22Rv1 (cell line): Measurements from ENCODE around the gene PRR15L.

Experiments used
- H3K27ac ChIP-seq: fragments of 450-650 bp; 2 replicates; pipeline ENCODE4 v1.5.1; 2017
- CTCF ChIP-seq: fragments of 450-650 bp; IDR thresholded peaks from 2 replicates; pipeline ENCODE4 v1.5.1; 2017; ENCODE audit warnings: mild to moderate bottlenecking
- ZFX ChIP-seq: fragments of 450-650 bp; IDR thresholded peaks from 2 replicates; pipeline ENCODE4 v1.6.1; 2017; ENCODE audit warnings: antibody characterized with exemption, borderline replicate concordance

The PRR15L gene

GRCh38 chr17:47906443-47906842 is 51.2 kb downstream of the PRR15L start:
- no peak for TF ChIP-seq CTCF
- no peak overlapping the region for H3K27ac ChIP-seq

GRCh38 chr17:47905221-47905733 is 52.4 kb downstream of the PRR15L start:
- peak overlapping the region; percentile 23; the same call in 1 of the 2 replicates for H3K27ac ChIP-seq
- TF ChIP-seq ZFX: no peak
- TF ChIP-seq CTCF: no peak

- TF ChIP-seq CTCF (no peak), ZFX (no peak)
- H3K27ac ChIP-seq: no peak overlapping the region
These were observed 55.5 kb downstream of the PRR15L start for GRCh38 chr17:47902039-47902744.
